IPS-18c (cell line): ENCODE measurements around the gene UBL3.

Experiments used
- H3K4me3 ChIP-seq: 2 replicates; pipeline ENCODE4 v1.7.0; 2013; ENCODE audit warnings: low read depth, mild to moderate bottlenecking, low read length, moderate library complexity; ENCODE audit not compliant: insufficient read depth
- H3K9me3 ChIP-seq: one replicate; pipeline ENCODE4 v1.6.1; 2013; ENCODE audit warnings: mild to moderate bottlenecking, low read length, moderate library complexity; ENCODE audit not compliant: control insufficient read depth, insufficient read depth

Gene UBL3

GRCh38 chr13:29752175-29752574 is 98.2 kb downstream of the UBL3 start:
- Histone ChIP-seq H3K9me3 (no peaks in the 10 kb centered on the region), H3K4me3 (no peak overlapping the region)

GRCh38 chr13:29750183-29750530 is 100.3 kb downstream of the UBL3 start:
- no peaks in the 10 kb centered on the region for H3K9me3 ChIP-seq
- no peak overlapping the region for H3K4me3 ChIP-seq

GRCh38 chr13:29749401-29750182 is 100.8 kb downstream of the UBL3 start:
- Histone ChIP-seq H3K9me3 (no peaks in the 10 kb centered on the region), H3K4me3 (no peak overlapping the region)

- Histone ChIP-seq H3K4me3 (no peak overlapping the region), H3K9me3 (no peaks in the 10 kb centered on the region)
These were observed 102.3 kb downstream of the UBL3 start for GRCh38 chr13:29748097-29748496.

- Histone ChIP-seq H3K4me3 (no peak overlapping the region), H3K9me3 (no peaks in the 10 kb centered on the region)
These were observed 104.2 kb downstream of the UBL3 start for GRCh38 chr13:29746148-29746677.

- no peaks in the 10 kb centered on the region for H3K9me3 ChIP-seq
- no peak overlapping the region for H3K4me3 ChIP-seq
These were observed 104.7 kb downstream of the UBL3 start for GRCh38 chr13:29745704-29746103.

GRCh38 chr13:29743201-29743786 is 107.1 kb downstream of the UBL3 start:
- H3K9me3 ChIP-seq, result no peaks in the 10 kb centered on the region
- no peak overlapping the region for H3K4me3 ChIP-seq

GRCh38 chr13:29740961-29741360 is 109.5 kb downstream of the UBL3 start:
- H3K4me3 ChIP-seq, result no peak overlapping the region

GRCh38 chr13:29737061-29737460 is 113.4 kb downstream of the UBL3 start:
- no peaks in the 10 kb centered on the region for H3K9me3 ChIP-seq
- no peak overlapping the region for H3K4me3 ChIP-seq

More at GRCh38 chr13:29740961-29741360, 109.5 kb downstream of the UBL3 start:
- H3K9me3 ChIP-seq, result no peaks in the 10 kb centered on the region

- Histone ChIP-seq H3K9me3 (no peaks in the 10 kb centered on the region), H3K4me3 (no peak overlapping the region)
These were observed 117.2 kb downstream of the UBL3 start for GRCh38 chr13:29733147-29733611.

GRCh38 chr13:29730253-29730652 is 120.2 kb downstream of the UBL3 start:
- no peaks in the 10 kb centered on the region for H3K9me3 ChIP-seq
- no peak overlapping the region for H3K4me3 ChIP-seq

- H3K9me3 ChIP-seq, result no peaks in the 10 kb centered on the region
- H3K4me3 ChIP-seq, result no peak overlapping the region
These were observed 128.0 kb downstream of the UBL3 start for GRCh38 chr13:29722415-29722814.

GRCh38 chr13:29721766-29722165 is 128.7 kb downstream of the UBL3 start:
- Histone ChIP-seq H3K9me3 (no peaks in the 10 kb centered on the region), H3K4me3 (no peak overlapping the region)

- no peaks in the 10 kb centered on the region for H3K9me3 ChIP-seq
- no peak overlapping the region for H3K4me3 ChIP-seq
These were observed 131.7 kb downstream of the UBL3 start for GRCh38 chr13:29718694-29719093.

GRCh38 chr13:29716493-29716892 is 133.9 kb downstream of the UBL3 start:
- Histone ChIP-seq H3K9me3 (no peaks in the 10 kb centered on the region), H3K4me3 (no peak overlapping the region)
